ENCODE measurements around the gene POFUT1. TPM values are rescaled to one million over a fixed set of nuclear protein-coding genes. Genes with fewer than 3 reads are reported as not detected.
"Not testable (repeated sequence)": the region's sequence is repeated elsewhere in the genome, so short reads cannot be mapped to it uniquely, and the experiment has no call there.

POFUT1 gene
- total RNA-seq, 2 donors from 2014 or later, result 18.7 to 39.7 TPM

- H3K27ac Mint-ChIP-seq, result peak overlapping the region in 1 of 2 donors; percentile 93
- no peaks in the 10 kb centered on the region for H3K9me3 Mint-ChIP-seq
- DNase-seq (ENCODE audit: low spot score in 2 of 2) (no peak), ATAC-seq (no peak)
- peaks cover 36 to 58% of the 10 kb centered on the region in 2 donors for H3K36me3 Mint-ChIP-seq
These were observed 28.4 kb downstream of the POFUT1 start for GRCh38 chr20:32236048-32236533.

GRCh38 chr20:32236819-32237218 is 29.1 kb downstream of the POFUT1 start:
- peaks cover 33 to 53% of the 10 kb centered on the region in 2 donors for H3K36me3 Mint-ChIP-seq
- H3K9me3 Mint-ChIP-seq, result no peaks in the 10 kb centered on the region
- peak overlapping the region; percentile 17 to 86 for H3K27ac Mint-ChIP-seq
- ATAC-seq (no peak), DNase-seq (ENCODE audit: low spot score in 2 of 2) (no peak)

- no peak for ATAC-seq
- peaks cover 29 to 47% of the 10 kb centered on the region in 2 donors for H3K36me3 Mint-ChIP-seq
- DNase-seq (ENCODE audit: low spot score in 2 of 2), result no peak
- H3K27ac Mint-ChIP-seq, result peak overlapping the region; percentile 17 to 86
- no peaks in the 10 kb centered on the region for H3K9me3 Mint-ChIP-seq
These were observed 29.7 kb downstream of the POFUT1 start for GRCh38 chr20:32237419-32237818.

GRCh38 chr20:32238483-32239425 is 31.1 kb downstream of the POFUT1 start:
- Mint-ChIP-seq H3K27ac (no peak overlapping the region), H3K36me3 (peaks cover 19 to 34% of the 10 kb centered on the region in 2 donors), H3K9me3 (no peaks in the 10 kb centered on the region)
- DNase-seq (ENCODE audit: low spot score in 2 of 2), result no peak
- no peak for ATAC-seq

- Mint-ChIP-seq H3K27ac (peak overlapping the region; percentile 9 to 53), H3K9me3 (no peaks in the 10 kb centered on the region), H3K36me3 (peaks cover 8 to 22% of the 10 kb centered on the region in 2 donors)
- DNase-seq (ENCODE audit: low spot score in 2 of 2) (no peak), ATAC-seq (peak in 1 of 2 donors; percentile 26)
These were observed 32.5 kb downstream of the POFUT1 start for GRCh38 chr20:32240205-32240604.

GRCh38 chr20:32241807-32242206 is 34.1 kb downstream of the POFUT1 start:
- Mint-ChIP-seq H3K27ac (no peak overlapping the region), H3K9me3 (no peaks in the 10 kb centered on the region), H3K36me3 (peaks cover 0 to 7% of the 10 kb centered on the region in 2 donors)
- DNase-seq (ENCODE audit: low spot score in 2 of 2) (no peak), ATAC-seq (no peak)

- no peak for ATAC-seq
These were observed 36.6 kb downstream of the POFUT1 start for GRCh38 chr20:32244150-32244823.

GRCh38 chr20:32244959-32245358 is 37.3 kb downstream of the POFUT1 start:
- Mint-ChIP-seq H3K36me3 (no peaks in the 10 kb centered on the region), H3K27ac (peak overlapping the region; percentile 52 to 72), H3K9me3 (no peaks in the 10 kb centered on the region)
- DNase-seq (ENCODE audit: low spot score in 2 of 2) (no peak), ATAC-seq (no peak)

More at GRCh38 chr20:32244150-32244823, 36.6 kb downstream of the POFUT1 start:
- no peak for DNase-seq (ENCODE audit: low spot score in 2 of 2)
- H3K36me3 Mint-ChIP-seq, result no peaks in the 10 kb centered on the region
- H3K9me3 Mint-ChIP-seq, result no peaks in the 10 kb centered on the region
- peak overlapping the region in 1 of 2 donors; percentile 52 for H3K27ac Mint-ChIP-seq

GRCh38 chr20:32246208-32246607 is 38.5 kb downstream of the POFUT1 start:
- DNase-seq (ENCODE audit: low spot score in 2 of 2); H3K36me3 Mint-ChIP-seq; ATAC-seq; H3K9me3 Mint-ChIP-seq: not testable (repeated sequence)
- H3K27ac Mint-ChIP-seq, result peak overlapping the region in 1 of 2 donors; percentile 1

- no peak for ATAC-seq
- Mint-ChIP-seq H3K36me3 (peaks cover 0 to 6% of the 10 kb centered on the region in 2 donors), H3K27ac (no peak overlapping the region), H3K9me3 (peaks cover under 1 to 3% of the 10 kb centered on the region in 2 donors)
- no peak for DNase-seq (ENCODE audit: low spot score in 2 of 2)
These were observed 40.4 kb downstream of the POFUT1 start for GRCh38 chr20:32248043-32248442.

- no peak for DNase-seq (ENCODE audit: low spot score in 2 of 2)
- peak; percentile 71 to 82 for ATAC-seq
- Mint-ChIP-seq H3K27ac (peak overlapping the region; percentile 75 to 85), H3K9me3 (peaks cover 3% of the 10 kb centered on the region in 2 donors), H3K36me3 (peaks cover 0 to 10% of the 10 kb centered on the region in 2 donors)
These were observed 41.5 kb downstream of the POFUT1 start for GRCh38 chr20:32249030-32249738.

- Mint-ChIP-seq H3K27ac (peak overlapping the region; percentile 89 to 96), H3K36me3 (peaks cover 0 to 10% of the 10 kb centered on the region in 2 donors), H3K9me3 (peaks cover 3% of the 10 kb centered on the region in 2 donors)
- ATAC-seq (no peak), DNase-seq (ENCODE audit: low spot score in 2 of 2) (no peak)
These were observed 43.8 kb downstream of the POFUT1 start for GRCh38 chr20:32251470-32251869.

- peak overlapping the region; percentile 89 to 96 for H3K27ac Mint-ChIP-seq
- H3K9me3 Mint-ChIP-seq, result peaks cover 3% of the 10 kb centered on the region in 2 donors
- H3K36me3 Mint-ChIP-seq, result peaks cover 0 to 10% of the 10 kb centered on the region in 2 donors
- DNase-seq (ENCODE audit: low spot score in 2 of 2) (peak; percentile 63 to 92), ATAC-seq (peak; percentile 76 to 79)
These were observed 44.5 kb downstream of the POFUT1 start for GRCh38 chr20:32252189-32252588.

- not testable (repeated sequence) for H3K36me3 Mint-ChIP-seq, ATAC-seq
These were observed 53.3 kb downstream of the POFUT1 start for GRCh38 chr20:32260973-32261372.

GRCh38 chr20:32261644-32262043 is 54.0 kb downstream of the POFUT1 start:
- Mint-ChIP-seq H3K9me3 (no peaks in the 10 kb centered on the region), H3K27ac (no peak overlapping the region), H3K36me3 (no peaks in the 10 kb centered on the region)
- ATAC-seq, result no peak
- no peak for DNase-seq (ENCODE audit: low spot score in 2 of 2)

More at GRCh38 chr20:32260973-32261372, 53.3 kb downstream of the POFUT1 start:
- H3K27ac Mint-ChIP-seq; H3K9me3 Mint-ChIP-seq; DNase-seq (ENCODE audit: low spot score in 2 of 2): not testable (repeated sequence)

- no peaks in the 10 kb centered on the region for H3K36me3 Mint-ChIP-seq
- DNase-seq (ENCODE audit: low spot score in 2 of 2), result no peak
- H3K9me3 Mint-ChIP-seq, result no peaks in the 10 kb centered on the region
- no peak overlapping the region for H3K27ac Mint-ChIP-seq
- no peak for ATAC-seq
These were observed 55.8 kb downstream of the POFUT1 start for GRCh38 chr20:32263398-32263954.

Data from activated naive CD4-positive, alpha-beta T cell treated with anti-CD3 and anti-CD28 coated beads, Interleukin-2, amount 50 U/mL, for 72 hours (primary cell).